Measurements from ENCODE around the gene KRI1. TPM values are rescaled to one million over a fixed set of nuclear protein-coding genes. Genes with fewer than 3 reads are reported as not detected.

KRI1 gene
- polyA plus RNA-seq, 3 donors = 3.9 to 21.0 (median 6.1) TPM

GRCh38 chr19:10568826-10569651 lies 3.2 kb upstream of the KRI1 start, which contains the start of gene CDKN2D:
TSS of gene CDKN2D (minus strand) at chr19:10568979. CDS start at chr19:10568653, 326 bp downstream.
- H3K4me2 ChIP-seq (replicated peaks; ENCODE audit: extremely low read depth, low read length, poor library complexity, severe bottlenecking) = peak within 1 kb of the TSS; percentile 100
- Mint-ChIP-seq H3K4me3 (peak within 1 kb of the TSS; percentile 92 to 99), H3K9me3 (no peaks in the 10 kb centered on the region), H3K27ac (peak within 1 kb of the TSS; percentile 93 to 100 (median 98)), H3K36me3 (peaks cover 8 to 10% of the 10 kb centered on the region in 2 donors), H3K27me3 (ENCODE audit: low read depth in 3 of 3) (peaks cover 4 to 6% (median 4%) of the 10 kb centered on the region in 3 donors), H3K4me1 (peaks cover 42% of the 10 kb centered on the region)
- H4K20me1 ChIP-seq (ENCODE audit: insufficient read depth, low read length) = peaks cover 21% of the 10 kb centered on the region
- WGBS (ENCODE audit: insufficient coverage) = under 1% methylated on average over 47 of the region's 71 CpGs
- H3K27me3 ChIP-seq (ENCODE audit: control insufficient read depth in 2 of 2, insufficient read depth in 2 of 2, low read length in 2 of 2) = no peaks in the 10 kb centered on the region
- peak within 1 kb of the TSS; percentile 69 for H2AFZ ChIP-seq (ENCODE audit: insufficient read depth, low read depth, low read length, poor library complexity, severe bottlenecking)
- peak within 1 kb of the TSS; percentile 74 for H3K9ac ChIP-seq (ENCODE audit: insufficient read depth, low read length, poor library complexity, severe bottlenecking)
- TF ChIP-seq CTCF (IDR thresholded peaks at IDR 0.05) = no peak
- peak within 1 kb of the TSS; percentile 65 to 100 (median 98) for H3K4me3 ChIP-seq (replicated peaks in 1 of 3; ENCODE audit: low read depth in 2 of 3, low read length in 3 of 3)
- intact Hi-C loops (cut with micrococcal nuclease) = loop anchor here (5.0 to 10.0 kb wide), 5 partner anchors 83 to 317 kb away; partner anchors contain the start of genes CDC37 (in 1 of the 2), ILF3 (in 1 of the 2) and MRPL4 (in 1 of the 2)
- no peaks in the 10 kb centered on the region for H3K9me3 ChIP-seq (replicated peaks in 1 of 2; ENCODE audit: control insufficient read depth in 1 of 2, insufficient read depth in 1 of 2, low read length in 2 of 2)
- peak; percentile 99 to 100 (median 99) for DNase-seq
- H3K36me3 ChIP-seq (replicated peaks in 1 of 2; ENCODE audit: control insufficient read depth in 1 of 2, insufficient read depth in 2 of 2, low read length in 2 of 2) = no peaks in the 10 kb centered on the region
- H3K4me1 ChIP-seq (ENCODE audit: control insufficient read depth in 1 of 2, insufficient read depth in 2 of 2, low read length in 2 of 2) = peaks cover 41 to 51% of the 10 kb centered on the region in 2 donors
- peaks cover 45% of the 10 kb centered on the region for H3K79me2 ChIP-seq (ENCODE audit: insufficient read depth, low read length)
- H3K27ac ChIP-seq (ENCODE audit: low read depth in 1 of 2, low read length in 2 of 2) = peak within 1 kb of the TSS; percentile 54 to 84

- Mint-ChIP-seq H3K36me3 (peaks cover 8 to 10% of the 10 kb centered on the region in 2 donors), H3K4me3 (peak overlapping the region; percentile 92 to 99), H3K4me1 (peaks cover 42% of the 10 kb centered on the region), H3K9me3 (no peaks in the 10 kb centered on the region), H3K27me3 (ENCODE audit: low read depth in 3 of 3) (peaks cover 0 to 3% (median 3%) of the 10 kb centered on the region in 3 donors), H3K27ac (peak overlapping the region; percentile 93 to 100 (median 98))
- Histone ChIP-seq H3K27me3 (ENCODE audit: control insufficient read depth in 2 of 2, insufficient read depth in 2 of 2, low read length in 2 of 2) (no peaks in the 10 kb centered on the region), H3K9me3 (replicated peaks in 1 of 2; ENCODE audit: control insufficient read depth in 1 of 2, insufficient read depth in 1 of 2, low read length in 2 of 2) (no peaks in the 10 kb centered on the region), H3K27ac (ENCODE audit: low read depth in 1 of 2, low read length in 2 of 2) (peak overlapping the region; percentile 54 to 84), H3K4me1 (ENCODE audit: control insufficient read depth in 1 of 2, insufficient read depth in 2 of 2, low read length in 2 of 2) (peaks cover 41 to 51% of the 10 kb centered on the region in 2 donors), H2AFZ (ENCODE audit: insufficient read depth, low read depth, low read length, poor library complexity, severe bottlenecking) (peak overlapping the region; percentile 29), H3K4me3 (replicated peaks in 1 of 3; ENCODE audit: low read depth in 2 of 3, low read length in 3 of 3) (peak overlapping the region; percentile 65 to 100 (median 98)), H3K36me3 (replicated peaks in 1 of 2; ENCODE audit: control insufficient read depth in 1 of 2, insufficient read depth in 2 of 2, low read length in 2 of 2) (no peaks in the 10 kb centered on the region), H3K79me2 (ENCODE audit: insufficient read depth, low read length) (peaks cover 45% of the 10 kb centered on the region), H3K4me2 (replicated peaks; ENCODE audit: extremely low read depth, low read length, poor library complexity, severe bottlenecking) (peak overlapping the region; percentile 100), H3K9ac (ENCODE audit: insufficient read depth, low read length, poor library complexity, severe bottlenecking) (peak overlapping the region; percentile 74), H4K20me1 (ENCODE audit: insufficient read depth, low read length) (peaks cover 21% of the 10 kb centered on the region)
- peak in 1 of 3 donors; percentile 8 for DNase-seq
- WGBS (ENCODE audit: insufficient coverage) = under 1% methylated on average over 54 of the region's 58 CpGs
- intact Hi-C loops (cut with micrococcal nuclease) = loop anchor here (5.0 to 10.0 kb wide), 5 partner anchors 84 to 316 kb away; partner anchors contain the start of genes CDC37 (in 1 of the 2), ILF3 (in 1 of the 2) and MRPL4 (in 1 of the 2)
- TF ChIP-seq CTCF (IDR thresholded peaks at IDR 0.05) = peak; percentile 14
Measured at GRCh38 chr19:10568062-10568825, 2.4 kb upstream of the KRI1 start.

All from CD14-positive monocyte (primary cell).